HT1080 (cell line): ENCODE measurements around the gene TATDN3. TPM values are rescaled to one million over a fixed set of nuclear protein-coding genes. Genes with fewer than 3 reads are reported as not detected.
"Not testable (repeated sequence)": the region's sequence is repeated elsewhere in the genome, so short reads cannot be mapped to it uniquely, and the experiment has no call there.

Experiments used
- DNase-seq: peaks from one replicate; pipeline ENCODE4 v3.0.0-alpha.2; 2015; ENCODE audit warnings: low read depth
- polyA plus RNA-seq, 2 experiments: library from polyadenylated mRNA; depleted of rRNA; stranded (reverse); fragments of >200 nt; gene quantifications; 2 replicates each; pipeline ENCODE4 v1.2.3, GENCODE V29; 2015
- total RNA-seq: library from RNA; depleted of rRNA; stranded (reverse); fragments of >200 nt; shearing (Covaris generic); gene quantifications from 2 replicates; pipeline ENCODE4 v1.2.3, GENCODE V29; 2014; rRNA removed

TATDN3 gene, protein sequence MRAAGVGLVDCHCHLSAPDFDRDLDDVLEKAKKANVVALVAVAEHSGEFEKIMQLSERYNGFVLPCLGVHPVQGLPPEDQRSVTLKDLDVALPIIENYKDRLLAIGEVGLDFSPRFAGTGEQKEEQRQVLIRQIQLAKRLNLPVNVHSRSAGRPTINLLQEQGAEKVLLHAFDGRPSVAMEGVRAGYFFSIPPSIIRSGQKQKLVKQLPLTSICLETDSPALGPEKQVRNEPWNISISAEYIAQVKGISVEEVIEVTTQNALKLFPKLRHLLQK
- 7.6 and 10.4 TPM in 2 replicates for total RNA-seq
- polyA plus RNA-seq (2015; cell fraction: cytosol; rRNA removed) = 10.1 and 11.8 TPM in 2 replicates
- 6.8 and 7.5 TPM in 2 replicates for polyA plus RNA-seq (2015; cell fraction: nucleus; rRNA removed)

DNA sequence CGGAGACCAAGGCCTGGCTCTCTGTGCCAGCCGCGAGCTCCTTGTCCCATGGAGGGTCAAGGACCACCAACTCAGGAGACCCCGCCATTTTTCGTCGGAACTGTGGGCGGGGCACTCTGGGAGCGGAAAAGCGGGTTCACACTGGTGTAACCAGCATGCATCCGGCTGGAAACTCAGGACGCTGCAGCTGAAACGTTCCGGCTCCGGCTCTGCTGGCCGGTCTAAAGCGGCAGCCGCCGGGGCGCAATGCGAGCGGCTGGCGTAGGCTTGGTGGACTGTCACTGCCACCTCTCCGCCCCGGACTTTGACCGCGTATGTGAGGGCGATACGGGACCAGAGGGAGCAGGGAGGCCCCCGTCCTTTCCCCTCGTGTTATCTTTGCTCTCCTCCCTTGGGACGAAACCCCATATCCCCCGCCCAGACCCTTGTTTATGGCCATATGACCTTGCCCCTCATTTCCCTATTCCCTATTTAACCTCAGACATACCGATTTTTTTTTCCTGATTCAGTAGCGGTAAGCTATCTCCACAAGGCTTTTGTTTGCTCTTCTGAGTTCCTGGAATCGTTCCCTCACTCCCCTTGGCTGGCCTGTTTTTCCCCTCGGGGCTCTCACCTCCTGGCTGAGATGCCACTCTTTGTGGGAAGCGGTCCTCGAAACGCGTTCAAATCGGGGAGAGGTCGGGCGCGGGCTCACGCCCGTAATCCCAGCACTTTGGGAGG is at the start of gene TATDN3, which contains the start of gene NSL1:
Gene TATDN3, plus strand, starts transcription at position 219 of the 720 bp plus-strand sequence. Its CDS starts 28 bp downstream, at position 247.
Gene NSL1, minus strand, starts transcription at position 102 of the 720 bp plus-strand sequence. Its CDS starts 14 bp downstream, at position 88.
- peak; percentile 87 for DNase-seq

DNA sequence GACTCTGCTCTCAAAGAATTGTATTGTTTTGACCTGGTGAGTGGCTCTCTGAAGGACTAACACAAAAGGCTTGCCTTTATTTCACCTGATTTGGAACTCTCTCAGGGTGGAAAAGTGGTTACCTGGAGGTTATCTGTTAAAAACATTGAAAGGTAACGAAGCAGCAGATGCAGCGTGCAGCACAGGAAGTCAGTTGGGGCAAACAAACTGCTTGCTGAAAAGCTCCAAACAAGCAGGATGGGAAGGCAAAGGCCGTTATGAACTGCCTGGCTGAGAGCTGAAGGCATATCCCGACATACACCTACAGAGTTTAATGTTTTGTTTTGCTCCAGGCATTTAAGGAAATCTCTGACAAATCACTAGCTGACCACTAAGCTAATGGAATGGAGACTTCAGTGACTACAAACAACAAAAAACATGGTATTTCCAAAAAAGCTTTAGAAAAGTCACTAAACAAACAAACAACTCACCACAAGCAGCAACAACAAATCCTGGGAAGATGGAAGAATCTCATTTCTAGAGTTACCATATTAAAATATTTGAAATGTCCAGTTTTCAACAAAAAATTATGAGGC is 47.7 kb upstream of the TATDN3 start:
- no peak for DNase-seq

DNA sequence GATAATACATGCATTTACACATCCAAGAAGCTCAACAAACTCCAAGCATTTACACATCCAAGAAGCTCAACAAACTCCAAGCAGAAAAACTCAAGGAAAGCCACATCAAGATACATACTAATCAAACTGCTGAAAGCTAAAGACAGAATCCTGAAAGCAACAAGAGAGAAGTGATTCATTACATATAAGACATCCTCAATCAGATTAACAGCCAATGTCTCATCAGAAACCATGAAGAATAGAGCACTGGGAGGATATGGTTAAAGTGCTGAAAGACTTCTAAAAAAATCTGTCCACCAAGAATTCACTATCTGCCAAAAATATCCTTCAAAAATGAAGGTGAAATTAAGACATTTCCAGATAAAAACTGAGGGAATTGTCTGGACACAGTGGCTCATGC is 46.4 kb upstream of the TATDN3 start:
- DNase-seq = no peak

DNA sequence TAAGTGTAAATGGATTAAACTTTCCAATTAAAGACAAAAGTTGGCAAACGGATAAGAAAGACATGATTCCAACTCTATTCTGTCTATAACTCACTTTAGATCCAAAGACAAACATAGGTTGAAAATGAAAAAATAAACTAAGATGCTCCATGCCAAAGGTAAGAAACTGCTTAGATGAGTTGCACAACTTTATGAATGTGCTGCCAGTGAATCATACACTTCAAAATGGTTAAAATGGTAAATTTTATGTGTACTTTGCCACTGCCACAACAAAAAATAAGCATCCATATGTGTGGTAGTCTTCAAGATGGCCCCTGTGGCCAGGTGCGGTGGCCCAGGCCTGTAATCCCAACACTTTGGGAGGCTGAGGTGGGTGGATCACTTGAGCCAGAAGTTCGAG is 45.1 kb upstream of the TATDN3 start:
- DNase-seq = no peak

DNA sequence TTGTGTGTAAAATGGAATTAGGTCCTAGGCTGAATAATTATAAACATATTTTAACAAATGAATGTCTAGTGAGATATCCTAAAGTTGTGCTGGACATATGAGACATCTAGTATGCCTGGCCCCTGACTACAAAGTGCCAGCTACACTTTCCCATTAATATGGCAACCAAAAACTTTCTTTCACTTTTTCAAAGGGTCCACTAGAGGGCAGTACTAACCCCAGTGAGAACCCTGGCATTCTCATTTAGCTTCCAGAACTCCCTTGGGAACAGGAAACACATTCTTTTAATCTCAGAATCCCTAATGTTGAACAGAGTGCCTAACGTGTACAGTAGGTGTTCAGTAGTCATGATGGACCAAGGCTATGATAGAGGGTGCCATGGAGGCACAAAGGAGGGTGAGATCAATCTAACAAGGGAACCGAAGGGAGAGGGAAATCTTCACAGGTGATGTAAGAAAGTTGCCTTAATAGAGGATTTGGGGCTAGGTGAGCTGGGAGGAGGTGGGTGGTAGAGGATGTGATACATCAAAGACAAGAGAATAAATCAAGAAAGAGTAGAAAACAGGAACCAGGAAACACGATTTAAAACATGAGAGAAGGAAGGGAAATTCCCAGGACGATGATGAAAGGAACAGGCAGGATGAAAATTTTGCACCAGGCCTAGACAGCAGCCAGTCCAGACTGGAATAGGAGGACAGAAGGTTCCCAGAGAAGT is 41.7 kb upstream of the TATDN3 start:
- peak; percentile 39 for DNase-seq

DNA sequence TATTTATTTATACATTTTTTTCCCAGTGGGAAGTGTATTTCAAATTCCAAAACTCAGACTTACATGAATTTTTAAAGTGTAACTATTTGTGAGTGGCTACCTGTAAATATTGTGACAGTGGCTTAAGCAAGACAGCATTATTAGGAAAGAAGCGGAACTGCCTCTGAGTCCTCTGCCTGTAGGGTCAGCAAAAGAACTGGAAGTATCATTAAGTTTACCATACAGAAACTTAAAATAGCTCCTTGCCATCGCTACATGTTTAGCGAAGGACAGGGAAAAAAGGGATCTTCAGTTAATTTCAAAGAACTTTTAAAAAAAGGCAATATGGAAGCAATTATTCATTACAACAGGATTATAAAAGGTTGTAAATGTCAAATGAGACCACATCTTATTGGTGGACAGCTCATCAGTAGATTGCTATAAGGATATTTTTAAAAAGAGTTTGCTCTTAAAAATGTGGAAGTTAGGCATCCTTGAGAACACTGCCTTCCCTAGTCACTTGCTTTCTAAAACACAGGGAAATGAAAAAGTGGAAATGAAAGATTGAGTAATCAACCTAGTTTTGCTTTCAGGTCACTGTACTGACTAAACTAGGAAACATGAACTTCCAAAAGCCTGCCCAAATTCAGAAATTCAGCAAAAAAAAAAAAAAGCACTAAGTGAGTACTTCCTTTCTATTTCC is 39.3 kb upstream of the TATDN3 start:
- no peak for DNase-seq

DNA sequence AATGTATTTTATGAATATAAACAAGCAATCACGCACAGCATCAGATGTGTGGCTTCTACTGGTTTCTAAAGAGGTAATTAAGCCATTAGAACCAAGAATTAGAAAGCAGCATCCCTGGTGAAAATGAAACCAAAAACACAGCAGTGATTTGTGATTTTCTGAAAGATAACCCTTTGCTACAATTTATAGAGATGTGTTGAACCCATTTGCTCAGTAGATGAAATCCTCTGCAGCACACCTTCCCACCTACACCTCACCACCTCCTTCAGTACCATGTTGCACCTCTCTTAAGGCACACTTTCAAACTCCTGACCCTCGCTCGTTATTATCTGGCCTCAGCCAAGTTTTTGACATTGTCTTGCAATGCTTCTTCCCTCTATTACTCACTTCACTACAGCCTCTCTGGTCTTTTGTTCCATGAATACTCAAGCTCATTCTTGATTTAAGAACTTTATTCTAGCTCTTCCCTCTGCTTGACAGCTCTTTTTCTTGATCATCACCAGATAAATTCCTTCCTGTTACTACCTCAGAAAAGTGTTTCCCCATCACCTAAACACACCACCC is 38.7 kb upstream of the TATDN3 start:
- DNase-seq = no peak

DNA sequence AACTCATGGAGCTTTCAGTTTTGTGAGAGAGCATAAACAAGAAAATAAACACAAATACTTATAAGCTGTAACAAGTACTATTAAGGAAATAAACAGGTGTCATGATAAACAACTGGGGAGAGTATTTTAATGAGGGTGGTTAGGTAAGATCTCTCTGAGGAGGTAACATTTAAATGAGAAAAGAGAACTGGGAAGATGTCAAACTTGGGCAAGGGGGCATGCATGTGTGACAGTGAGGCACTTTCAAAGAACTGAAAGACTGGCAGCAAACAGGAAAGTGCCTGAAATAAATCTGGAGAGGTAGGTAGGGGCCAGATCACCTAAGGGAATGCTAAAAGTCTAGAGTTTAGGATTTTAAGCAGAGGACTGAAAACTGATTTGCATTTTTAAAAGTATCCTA is 37.9 kb upstream of the TATDN3 start:
- no peak for DNase-seq

DNA sequence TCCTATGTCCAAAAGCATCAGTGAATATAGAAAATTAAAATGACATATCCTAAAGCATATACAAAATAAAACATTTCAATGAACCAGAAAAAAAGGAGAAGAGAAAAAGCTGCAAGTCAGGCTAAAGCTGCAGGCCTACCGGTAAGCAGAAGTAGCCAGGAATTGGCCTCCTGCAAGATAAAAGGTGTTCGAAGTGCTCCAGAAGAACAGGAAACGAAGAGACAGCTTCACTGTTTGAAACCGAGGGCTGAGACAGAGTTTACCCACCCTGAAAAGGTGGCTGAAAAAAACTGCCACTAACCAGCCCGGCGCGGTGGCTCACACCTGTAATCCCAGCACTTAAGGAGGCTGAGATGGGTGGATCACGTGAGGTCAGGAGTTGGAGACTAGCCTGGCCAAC is 37.5 kb upstream of the TATDN3 start:
- no peak for DNase-seq

DNA sequence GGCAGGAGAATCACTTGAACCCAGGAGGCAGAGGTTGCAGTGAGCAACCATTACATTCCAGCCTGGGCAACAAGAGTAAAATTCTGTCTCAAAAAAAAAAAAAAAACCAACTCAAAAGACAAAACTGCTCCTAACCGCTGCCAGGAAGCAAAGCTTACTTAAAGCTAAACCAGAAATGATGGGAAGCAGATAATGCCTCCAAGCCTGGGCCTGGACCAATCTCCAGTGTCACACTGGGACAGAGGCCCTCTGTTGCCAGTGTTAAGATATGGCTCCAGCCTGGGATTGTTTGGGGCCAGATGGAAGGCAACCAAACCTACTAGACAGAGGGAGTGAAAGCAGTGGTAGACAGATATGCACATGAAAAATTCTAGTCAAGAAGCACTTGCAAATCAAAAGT is 37.0 kb upstream of the TATDN3 start:
- DNase-seq = no peak

DNA sequence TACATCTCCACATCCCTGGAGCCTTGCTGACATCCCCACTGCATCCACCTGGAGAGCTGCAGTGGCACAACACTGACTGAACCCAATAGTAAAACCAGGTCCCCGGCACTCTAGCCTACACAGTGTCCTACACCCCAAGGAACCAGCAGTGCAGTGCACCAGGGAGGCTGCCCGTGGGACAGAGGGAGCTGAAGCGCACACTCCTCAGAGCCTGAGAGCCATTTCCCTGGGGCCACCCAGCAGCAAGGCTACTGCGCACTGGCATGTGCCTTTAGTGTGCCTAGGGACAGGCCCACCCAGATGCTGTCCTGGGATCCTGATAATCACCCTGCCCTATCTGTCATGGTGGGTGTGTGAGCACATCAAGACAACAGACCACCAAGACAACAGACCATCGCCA is 32.0 kb upstream of the TATDN3 start:
- DNase-seq = no peak

DNA sequence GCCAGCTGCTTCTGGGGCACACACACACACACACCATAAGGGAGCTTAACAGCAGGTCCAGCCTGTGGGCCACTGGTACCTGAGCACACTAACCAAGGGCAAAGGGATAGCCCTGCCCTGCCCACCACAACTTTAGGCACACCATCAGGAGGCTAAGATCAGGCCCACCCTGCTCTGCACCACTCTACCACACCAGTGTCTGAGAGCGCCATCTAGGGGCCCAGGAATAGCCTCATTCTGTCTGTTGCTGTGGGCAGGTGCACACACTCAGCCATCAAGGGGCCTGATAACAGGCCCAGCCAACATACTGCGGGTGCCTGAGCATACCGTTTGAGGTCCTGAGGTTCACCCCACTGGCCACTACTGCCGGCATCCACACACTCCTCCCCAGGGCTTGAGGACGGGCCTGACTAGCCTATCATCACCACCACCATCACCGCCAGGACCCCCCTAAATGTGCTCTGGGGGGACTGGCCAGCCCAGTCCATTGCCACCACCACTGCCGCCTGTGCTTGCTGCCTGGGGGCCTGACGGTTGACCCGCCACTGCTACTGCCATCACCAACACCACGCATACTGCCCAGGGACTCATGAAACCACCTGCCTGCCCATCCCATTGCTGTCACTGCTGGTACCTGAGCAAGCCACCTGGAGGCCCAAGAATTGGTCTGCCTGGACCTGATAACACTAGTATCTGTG is 31.4 kb upstream of the TATDN3 start:
- no peak for DNase-seq

DNA sequence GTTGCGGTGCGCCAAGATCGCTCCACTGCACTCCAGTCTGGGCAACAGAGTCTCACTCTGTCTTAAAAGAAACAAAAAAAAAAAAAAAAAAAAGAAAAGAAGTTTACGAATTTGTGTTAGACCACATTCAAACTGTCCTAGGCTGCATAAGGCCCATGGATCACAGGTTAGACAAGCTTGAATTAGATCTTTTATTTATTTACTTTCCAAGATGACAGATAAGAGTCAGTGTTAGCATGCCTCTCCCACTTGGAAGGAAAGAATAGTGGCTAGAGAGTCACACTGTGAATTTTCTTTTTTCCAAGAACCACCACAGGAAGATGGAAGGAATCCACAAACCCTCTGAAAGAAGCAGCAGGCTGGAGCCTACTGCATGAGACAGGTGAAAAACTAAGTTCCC is 29.5 kb upstream of the TATDN3 start:
- DNase-seq = no peak

DNA sequence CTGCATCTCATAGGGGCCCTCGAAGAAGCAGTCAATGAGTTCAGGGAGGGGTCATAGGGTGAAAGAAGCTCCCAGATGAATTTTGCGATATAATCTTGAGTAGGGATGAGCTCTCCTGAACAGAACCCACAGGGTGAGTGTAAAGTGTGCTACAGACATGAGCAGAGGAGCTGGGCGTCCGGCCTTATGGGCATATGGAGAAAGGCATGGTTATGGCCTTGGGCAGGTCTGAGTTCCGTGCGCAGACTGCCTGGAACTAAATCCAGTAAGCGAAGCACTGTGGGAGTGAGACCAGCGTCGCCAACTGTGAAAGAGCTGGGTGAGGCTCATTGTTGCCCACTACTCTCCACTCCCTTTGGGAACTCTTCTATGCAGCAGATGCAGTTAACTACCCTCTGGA is 28.9 kb upstream of the TATDN3 start:
- DNase-seq = no peak

DNA sequence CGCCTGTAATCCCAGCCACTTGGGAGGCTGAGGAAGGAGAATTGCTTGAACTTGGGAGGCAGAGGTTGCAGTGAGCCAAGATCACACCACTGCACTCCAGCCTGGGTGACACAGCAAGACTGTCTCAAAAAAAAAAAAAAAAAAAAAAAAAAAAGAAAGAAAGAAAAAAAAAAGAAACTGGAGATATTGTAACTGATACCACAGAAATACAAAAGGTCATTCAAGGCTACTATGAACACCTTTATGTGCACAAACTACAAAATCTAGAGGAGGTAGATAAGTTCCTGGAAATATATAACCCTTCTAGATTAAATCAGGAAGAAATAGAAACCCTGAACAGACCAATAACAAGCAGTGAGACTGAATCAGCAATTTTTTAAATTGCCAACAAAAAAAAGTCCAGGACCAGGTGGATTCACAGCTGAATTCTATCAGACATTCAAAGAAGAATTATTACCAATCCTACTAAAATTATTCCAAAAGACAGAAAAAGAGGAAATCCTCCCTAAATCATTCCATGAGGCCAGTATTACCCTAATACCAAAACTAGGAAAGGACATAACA is 26.9 kb upstream of the TATDN3 start:
- DNase-seq = not testable (repeated sequence)

DNA sequence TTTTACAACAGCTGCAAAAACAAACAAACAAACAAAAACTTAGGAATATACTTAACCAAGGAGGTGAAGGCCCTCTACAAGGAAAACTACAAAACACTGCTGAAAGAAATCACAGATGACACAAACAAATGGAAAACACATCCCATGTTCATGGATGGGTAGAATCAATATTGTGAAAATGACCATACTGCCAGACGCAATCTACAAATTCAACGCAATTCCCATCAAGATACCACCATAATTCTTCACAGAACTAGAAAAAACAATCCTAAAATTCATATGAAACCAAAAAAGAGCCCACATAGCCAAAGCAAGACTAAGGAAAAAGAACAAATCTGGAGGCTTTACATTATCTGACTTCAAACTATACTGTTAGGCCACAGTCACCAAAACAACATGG is 24.9 kb upstream of the TATDN3 start:
- not testable (repeated sequence) for DNase-seq

DNA sequence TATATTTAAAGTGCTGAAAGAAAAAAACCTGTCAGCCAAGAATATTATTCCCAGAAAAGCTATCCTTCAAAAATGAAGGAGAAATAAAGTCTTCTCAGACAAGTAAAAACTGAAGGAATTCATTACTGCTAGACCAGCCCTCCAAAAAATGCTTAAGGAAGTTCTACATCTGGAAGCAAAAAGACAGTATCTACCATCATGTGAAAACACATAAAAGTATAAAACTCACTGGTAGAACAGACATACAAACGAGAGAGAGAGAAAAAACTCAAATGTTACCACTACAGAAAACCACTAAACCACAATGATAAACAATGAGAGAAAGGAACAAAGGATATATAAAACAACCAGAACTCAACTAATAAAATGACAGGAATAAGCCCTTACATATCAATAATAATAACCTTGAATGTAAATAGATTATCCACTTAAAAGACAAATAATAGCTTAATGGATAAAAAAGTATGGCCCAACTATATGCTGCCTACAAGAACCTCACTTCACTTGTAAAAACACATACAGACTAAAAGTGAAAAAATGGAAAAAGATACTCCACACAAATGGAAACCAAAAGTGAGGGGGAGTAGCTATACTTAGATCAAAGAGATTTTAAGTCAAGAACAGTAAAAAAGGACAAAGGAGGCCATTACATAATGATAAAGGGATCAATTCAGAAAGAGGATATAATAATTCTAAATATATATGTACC is 22.1 kb upstream of the TATDN3 start:
- no peak for DNase-seq

DNA sequence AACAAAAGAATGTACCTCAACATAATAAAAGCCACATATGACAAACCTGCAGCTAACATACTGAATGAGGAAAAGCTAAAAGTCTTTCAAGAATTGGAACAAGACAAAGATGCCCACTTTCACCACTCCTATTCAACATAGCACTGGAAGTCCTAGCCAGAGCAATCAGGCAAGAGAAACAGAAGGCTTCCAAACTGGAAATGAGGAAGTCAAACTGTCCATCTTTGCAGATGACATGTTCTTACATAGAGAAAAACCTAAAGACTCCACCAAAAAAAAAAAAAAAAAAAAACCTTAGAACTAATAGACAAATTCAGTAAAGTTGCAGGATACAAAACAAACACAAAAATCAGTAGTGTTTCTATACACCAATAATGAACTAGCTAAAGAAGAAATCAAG is 20.4 kb upstream of the TATDN3 start:
- no peak for DNase-seq

DNA sequence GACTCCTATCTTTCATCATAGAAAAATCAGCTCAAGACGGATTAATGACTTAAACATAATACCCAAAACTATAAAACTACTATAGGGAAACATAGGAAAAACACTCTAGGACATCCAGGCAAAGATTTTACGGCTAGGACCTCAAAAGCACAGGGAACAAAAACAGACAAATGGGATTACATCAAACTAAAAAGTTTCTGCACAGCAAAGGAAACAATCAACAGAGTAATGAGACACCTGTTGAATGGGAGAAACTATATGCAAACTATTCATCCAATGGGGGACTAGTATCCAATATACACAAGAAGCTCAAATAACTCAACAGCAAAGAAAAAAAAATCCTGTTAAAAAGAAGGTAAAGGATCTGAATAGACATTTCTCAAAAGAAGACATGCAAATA is 18.7 kb upstream of the TATDN3 start:
- no peak for DNase-seq
